SJCRH30 (cell line): ENCODE results near the gene DOC2A. TPM values are rescaled to one million over a fixed set of nuclear protein-coding genes. Genes with fewer than 3 reads are reported as not detected.

Experiments
- DNase-seq, 2 experiments: peaks; one replicate each; pipeline ENCODE4 v3.0.0-alpha.2; 2015 to 2020
- H3K27ac ChIP-seq: fragments of 250-450 bp; sonication (Bioruptor Pico); 2 replicates; pipeline ENCODE4 v1.5.1; 2020; ENCODE audit warnings: mild to moderate bottlenecking, moderate library complexity
- H3K27me3 ChIP-seq: fragments of 250-450 bp; sonication (Bioruptor Pico); 2 replicates; pipeline ENCODE4 v1.5.1; 2020; ENCODE audit warnings: mild to moderate bottlenecking, moderate library complexity
- H3K36me3 ChIP-seq: fragments of 250-450 bp; sonication (Bioruptor Pico); 2 replicates; pipeline ENCODE4 v1.5.1; 2020; ENCODE audit warnings: mild to moderate bottlenecking, moderate library complexity
- H3K4me1 ChIP-seq: fragments of 250-450 bp; sonication (Bioruptor Pico); 2 replicates; pipeline ENCODE4 v1.5.1; 2020; ENCODE audit warnings: mild to moderate bottlenecking, moderate library complexity
- H3K4me3 ChIP-seq: fragments of 250-450 bp; sonication (Bioruptor Pico); 2 replicates; pipeline ENCODE4 v1.5.1; 2020; ENCODE audit warnings: mild to moderate bottlenecking, moderate library complexity
- H3K9me3 ChIP-seq: fragments of 250-450 bp; sonication (Bioruptor Pico); replicated peaks from 2 replicates; pipeline ENCODE4 v1.5.1; 2020; ENCODE audit warnings: mild to moderate bottlenecking, moderate library complexity
- total RNA-seq: library from RNA; depleted of rRNA; stranded (reverse); fragments of >200 nt; shearing (Covaris generic); gene quantifications from 2 replicates; pipeline ENCODE4 v1.2.3, GENCODE V29; 2014

DOC2A gene
- total RNA-seq, 1 experiment from 2014 or later = not detected

- Histone ChIP-seq H3K4me1 (no peaks in the 10 kb centered on the region), H3K36me3 (peaks cover 9% of the 10 kb centered on the region), H3K27me3 (no peaks in the 10 kb centered on the region), H3K27ac (no peak overlapping the region), H3K4me3 (no peak overlapping the region), H3K9me3 (no peaks in the 10 kb centered on the region)
- no peak for DNase-seq
Observed at GRCh38 chr16:29990883-29991570, 19.8 kb downstream of the DOC2A start.

GRCh38 chr16:29990034-29990433 is 20.8 kb downstream of the DOC2A start:
- Histone ChIP-seq H3K27me3 (no peaks in the 10 kb centered on the region), H3K4me3 (no peak overlapping the region), H3K9me3 (no peaks in the 10 kb centered on the region), H3K27ac (no peak overlapping the region), H3K4me1 (no peaks in the 10 kb centered on the region), H3K36me3 (peaks cover 15% of the 10 kb centered on the region)
- DNase-seq = no peak

GRCh38 chr16:29989111-29989858 is 21.5 kb downstream of the DOC2A start:
- DNase-seq = no peak
- no peaks in the 10 kb centered on the region for H3K9me3 ChIP-seq

GRCh38 chr16:29988346-29989075 is 22.3 kb downstream of the DOC2A start:
- peaks cover 25% of the 10 kb centered on the region for H3K36me3 ChIP-seq
- no peaks in the 10 kb centered on the region for H3K4me1 ChIP-seq
- no peak overlapping the region for H3K4me3 ChIP-seq
- H3K27ac ChIP-seq = no peak overlapping the region
- H3K27me3 ChIP-seq = no peaks in the 10 kb centered on the region
- DNase-seq = no peak
- no peaks in the 10 kb centered on the region for H3K9me3 ChIP-seq

More at GRCh38 chr16:29989111-29989858, 21.5 kb downstream of the DOC2A start:
- Histone ChIP-seq H3K4me3 (no peak overlapping the region), H3K27me3 (no peaks in the 10 kb centered on the region), H3K36me3 (peaks cover 21% of the 10 kb centered on the region), H3K27ac (no peak overlapping the region), H3K4me1 (no peaks in the 10 kb centered on the region)

- no peak overlapping the region for H3K4me3 ChIP-seq
- no peaks in the 10 kb centered on the region for H3K27me3 ChIP-seq
- H3K4me1 ChIP-seq = no peaks in the 10 kb centered on the region
- no peak for DNase-seq
- peaks cover 28% of the 10 kb centered on the region for H3K36me3 ChIP-seq
- H3K9me3 ChIP-seq = no peaks in the 10 kb centered on the region
- no peak overlapping the region for H3K27ac ChIP-seq
Observed at GRCh38 chr16:29987371-29988085, 23.3 kb downstream of the DOC2A start.

GRCh38 chr16:29986931-29987330 is 23.9 kb downstream of the DOC2A start:
- Histone ChIP-seq H3K27ac (no peak overlapping the region), H3K4me3 (no peak overlapping the region), H3K36me3 (peaks cover 31% of the 10 kb centered on the region), H3K27me3 (no peaks in the 10 kb centered on the region), H3K9me3 (no peaks in the 10 kb centered on the region), H3K4me1 (no peaks in the 10 kb centered on the region)
- no peak for DNase-seq

- Histone ChIP-seq H3K4me3 (no peak overlapping the region), H3K4me1 (no peaks in the 10 kb centered on the region), H3K36me3 (peaks cover 29% of the 10 kb centered on the region), H3K27ac (no peak overlapping the region), H3K9me3 (no peaks in the 10 kb centered on the region), H3K27me3 (no peaks in the 10 kb centered on the region)
- no peak for DNase-seq
Observed at GRCh38 chr16:29986231-29986630, 24.6 kb downstream of the DOC2A start.

- no peak overlapping the region for H3K27ac ChIP-seq
- no peak for DNase-seq
- no peaks in the 10 kb centered on the region for H3K9me3 ChIP-seq
- no peaks in the 10 kb centered on the region for H3K4me1 ChIP-seq
- H3K4me3 ChIP-seq = no peak overlapping the region
- peaks cover 28% of the 10 kb centered on the region for H3K36me3 ChIP-seq
- H3K27me3 ChIP-seq = no peaks in the 10 kb centered on the region
Observed at GRCh38 chr16:29985271-29985811, 25.5 kb downstream of the DOC2A start.

- Histone ChIP-seq H3K36me3 (peaks cover 29% of the 10 kb centered on the region), H3K9me3 (no peaks in the 10 kb centered on the region), H3K27ac (no peak overlapping the region), H3K27me3 (no peaks in the 10 kb centered on the region), H3K4me1 (no peaks in the 10 kb centered on the region), H3K4me3 (no peak overlapping the region)
- no peak for DNase-seq
Observed at GRCh38 chr16:29984764-29985147, 26.1 kb downstream of the DOC2A start.

- no peak overlapping the region for H3K27ac ChIP-seq
- no peak overlapping the region for H3K4me3 ChIP-seq
- DNase-seq = no peak
- H3K27me3 ChIP-seq = no peaks in the 10 kb centered on the region
- H3K9me3 ChIP-seq = no peaks in the 10 kb centered on the region
- no peaks in the 10 kb centered on the region for H3K4me1 ChIP-seq
- peaks cover 32% of the 10 kb centered on the region for H3K36me3 ChIP-seq
Observed at GRCh38 chr16:29984137-29984763, 26.6 kb downstream of the DOC2A start.

GRCh38 chr16:29983420-29984136 is 27.2 kb downstream of the DOC2A start:
- Histone ChIP-seq H3K27ac (no peak overlapping the region), H3K27me3 (no peaks in the 10 kb centered on the region), H3K9me3 (no peaks in the 10 kb centered on the region), H3K36me3 (peaks cover 36% of the 10 kb centered on the region), H3K4me3 (no peak overlapping the region), H3K4me1 (no peaks in the 10 kb centered on the region)
- DNase-seq = no peak

- H3K36me3 ChIP-seq = peaks cover 42% of the 10 kb centered on the region
Observed at GRCh38 chr16:29982560-29983419, 28.0 kb downstream of the DOC2A start.

More at GRCh38 chr16:29982560-29983419, 28.0 kb downstream of the DOC2A start:
- H3K4me1 ChIP-seq = no peaks in the 10 kb centered on the region
- no peaks in the 10 kb centered on the region for H3K9me3 ChIP-seq
- no peak overlapping the region for H3K27ac ChIP-seq
- H3K27me3 ChIP-seq = no peaks in the 10 kb centered on the region
- no peak overlapping the region for H3K4me3 ChIP-seq
- no peak for DNase-seq
